Chondrocyte (in vitro differentiated cells): ENCODE results near the gene TINAGL1. TPM values are rescaled to one million over a fixed set of nuclear protein-coding genes. Genes with fewer than 3 reads are reported as not detected.
A peak's percentile ranks its signal among the peaks of the same experiment; 100 is the strongest.

Experiments
- DNase-seq: peaks from one replicate; pipeline ENCODE4 v3.0.0; 2021; ENCODE audit warnings: mixed read lengths, low spot score
- H3K27ac Mint-ChIP-seq: one replicate; pipeline ENCODE4 v1.8.0; 2021; ENCODE audit warnings: mild to moderate bottlenecking, moderate library complexity, mixed read lengths; ENCODE audit not compliant: unreplicated experiment
- H3K27me3 Mint-ChIP-seq: 2 replicates; pipeline ENCODE4 v1.8.0; 2021; ENCODE audit warnings: low read depth, mixed read lengths
- H3K36me3 Mint-ChIP-seq: 2 replicates; pipeline ENCODE4 v1.8.0; 2021; ENCODE audit warnings: low read depth, mixed read lengths
- H3K4me1 Mint-ChIP-seq: 2 replicates; pipeline ENCODE4 v1.8.0; 2021; ENCODE audit warnings: low read depth, mild to moderate bottlenecking, mixed read lengths
- H3K4me3 Mint-ChIP-seq: one replicate; pipeline ENCODE4 v1.8.0; 2021; ENCODE audit warnings: mild to moderate bottlenecking, moderate library complexity, mixed read lengths; ENCODE audit not compliant: unreplicated experiment
- H3K9me3 Mint-ChIP-seq: 2 replicates; pipeline ENCODE4 v1.8.0; 2021; ENCODE audit warnings: low read depth, mixed read lengths
- CTCF ChIP-seq: fragments of 200-600 bp; sonication (generic); IDR thresholded peaks from 2 replicates; pipeline ENCODE4 v1.5.0; 2021; ENCODE audit warnings: antibody characterized with exemption, mild to moderate bottlenecking, moderate library complexity
- total RNA-seq: library from RNA; stranded (reverse); gene quantifications from 3 replicates; pipeline ENCODE4 v1.2.1, GENCODE V29; 2021

TINAGL1 gene
- total RNA-seq, 1 donor from 2014 or later: 154 TPM

GRCh38 chr1:31583082-31583994, 7.0 kb downstream of the TINAGL1 start:
- Mint-ChIP-seq H3K9me3 (no peaks in the 10 kb centered on the region), H3K27ac (peak overlapping the region; percentile 84)

GRCh38 chr1:31583995-31584868, 7.9 kb downstream of the TINAGL1 start:
- Mint-ChIP-seq H3K27me3 (no peaks in the 10 kb centered on the region), H3K36me3 (peaks cover 5% of the 10 kb centered on the region), H3K27ac (peak overlapping the region; percentile 84), H3K9me3 (no peaks in the 10 kb centered on the region), H3K4me1 (peaks cover 26% of the 10 kb centered on the region), H3K4me3 (peak overlapping the region; percentile 33)
- no peak for TF ChIP-seq CTCF
- DNase-seq: no peak

More at GRCh38 chr1:31583082-31583994, 7.0 kb downstream of the TINAGL1 start:
- H3K4me3 Mint-ChIP-seq: peak overlapping the region; percentile 33
- H3K4me1 Mint-ChIP-seq: peaks cover 23% of the 10 kb centered on the region
- H3K27me3 Mint-ChIP-seq: no peaks in the 10 kb centered on the region
- peaks cover 5% of the 10 kb centered on the region for H3K36me3 Mint-ChIP-seq
- no peak for TF ChIP-seq CTCF
- no peak for DNase-seq

GRCh38 chr1:31584869-31585735, 8.8 kb downstream of the TINAGL1 start:
- Mint-ChIP-seq H3K27ac (peak overlapping the region; percentile 45), H3K4me1 (peaks cover 29% of the 10 kb centered on the region), H3K36me3 (peaks cover 5% of the 10 kb centered on the region), H3K4me3 (no peak overlapping the region), H3K9me3 (no peaks in the 10 kb centered on the region), H3K27me3 (no peaks in the 10 kb centered on the region)
- no peak for DNase-seq
- no peak for TF ChIP-seq CTCF

GRCh38 chr1:31585736-31586365, 9.5 kb downstream of the TINAGL1 start:
- Mint-ChIP-seq H3K36me3 (peaks cover 5% of the 10 kb centered on the region), H3K4me3 (no peak overlapping the region), H3K27me3 (no peaks in the 10 kb centered on the region), H3K27ac (peak overlapping the region; percentile 54), H3K9me3 (no peaks in the 10 kb centered on the region), H3K4me1 (peaks cover 29% of the 10 kb centered on the region)
- TF ChIP-seq CTCF: no peak
- DNase-seq: no peak
